AG09309 (cell line): ENCODE results near the gene FN3KRP.
A peak's percentile ranks its signal among the peaks of the same experiment; 100 is the strongest.

Experiments
- DNase-seq: peaks from one replicate; pipeline ENCODE4 v3.0.0-alpha.2; 2010; ENCODE audit warnings: low read depth
- H3K4me3 ChIP-seq: 2 replicates; pipeline ENCODE4 v1.5.1; 2011; ENCODE audit warnings: mild to moderate bottlenecking, low read depth, low read length, moderate library complexity; ENCODE audit not compliant: control insufficient read depth
- TF ChIP-seq, protein P1 (sequence below): IDR thresholded peaks from 2 replicates; pipeline ENCODE4 v1.5.1; 2011; ENCODE audit warnings: mild to moderate bottlenecking, low read depth, low read length, inconsistent platforms; ENCODE audit not compliant: insufficient read depth, control insufficient read depth; ENCODE audit errors: missing control alignments

FN3KRP gene

DNA sequence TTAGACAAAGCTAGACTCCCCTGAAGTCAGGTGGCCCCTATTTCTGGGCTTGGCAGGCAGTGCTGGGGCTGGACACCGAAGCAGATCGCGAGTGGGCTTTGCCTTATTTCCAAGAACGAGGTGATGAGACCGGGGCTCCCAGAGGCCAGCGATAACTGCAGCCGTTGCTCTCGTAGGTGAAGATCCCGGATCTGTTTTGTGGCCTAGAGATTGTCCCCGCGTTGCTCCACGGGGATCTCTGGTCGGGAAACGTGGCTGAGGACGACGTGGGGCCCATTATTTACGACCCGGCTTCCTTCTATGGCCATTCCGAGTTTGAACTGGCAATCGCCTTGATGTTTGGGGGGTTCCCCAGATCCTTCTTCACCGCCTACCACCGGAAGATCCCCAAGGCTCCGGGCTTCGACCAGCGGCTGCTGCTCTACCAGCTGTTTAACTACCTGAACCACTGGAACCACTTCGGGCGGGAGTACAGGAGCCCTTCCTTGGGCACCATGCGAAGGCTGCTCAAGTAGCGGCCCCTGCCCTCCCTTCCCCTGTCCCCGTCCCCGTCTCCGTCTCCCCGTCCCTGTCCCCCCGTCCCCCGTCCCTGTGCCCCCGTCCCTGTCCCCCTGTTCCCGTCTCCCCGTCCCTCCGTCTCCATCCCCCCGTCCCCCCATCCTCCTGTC, 33.9 kb downstream of the FN3KRP start:
- DNase-seq, result no peak
- no peak overlapping the region for H3K4me3 ChIP-seq
- TF ChIP-seq, protein P1, sequence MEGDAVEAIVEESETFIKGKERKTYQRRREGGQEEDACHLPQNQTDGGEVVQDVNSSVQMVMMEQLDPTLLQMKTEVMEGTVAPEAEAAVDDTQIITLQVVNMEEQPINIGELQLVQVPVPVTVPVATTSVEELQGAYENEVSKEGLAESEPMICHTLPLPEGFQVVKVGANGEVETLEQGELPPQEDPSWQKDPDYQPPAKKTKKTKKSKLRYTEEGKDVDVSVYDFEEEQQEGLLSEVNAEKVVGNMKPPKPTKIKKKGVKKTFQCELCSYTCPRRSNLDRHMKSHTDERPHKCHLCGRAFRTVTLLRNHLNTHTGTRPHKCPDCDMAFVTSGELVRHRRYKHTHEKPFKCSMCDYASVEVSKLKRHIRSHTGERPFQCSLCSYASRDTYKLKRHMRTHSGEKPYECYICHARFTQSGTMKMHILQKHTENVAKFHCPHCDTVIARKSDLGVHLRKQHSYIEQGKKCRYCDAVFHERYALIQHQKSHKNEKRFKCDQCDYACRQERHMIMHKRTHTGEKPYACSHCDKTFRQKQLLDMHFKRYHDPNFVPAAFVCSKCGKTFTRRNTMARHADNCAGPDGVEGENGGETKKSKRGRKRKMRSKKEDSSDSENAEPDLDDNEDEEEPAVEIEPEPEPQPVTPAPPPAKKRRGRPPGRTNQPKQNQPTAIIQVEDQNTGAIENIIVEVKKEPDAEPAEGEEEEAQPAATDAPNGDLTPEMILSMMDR, result no peak

DNA sequence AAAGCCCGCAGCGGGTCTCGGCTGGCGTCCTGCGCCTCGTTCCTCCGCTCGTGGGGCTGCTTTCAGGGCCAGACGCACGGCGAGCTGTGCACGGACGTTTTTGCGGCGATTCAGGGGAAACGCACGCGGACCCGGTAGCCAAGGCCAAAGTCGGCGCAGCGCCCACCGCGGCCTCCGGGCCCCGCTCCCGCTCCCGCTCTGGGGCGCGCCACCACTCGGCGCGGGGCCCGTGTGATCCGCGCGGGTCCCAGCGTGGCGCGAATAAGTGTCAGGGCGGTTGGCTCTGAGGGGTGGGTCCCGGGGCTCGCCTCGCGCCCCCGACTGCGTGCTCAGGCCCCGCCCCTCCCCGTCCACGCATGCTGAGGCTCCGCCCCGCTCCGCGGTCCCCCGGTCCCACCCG, 34.7 kb downstream of the FN3KRP start:
- no peak for DNase-seq
- peak overlapping the region; percentile 33 for H3K4me3 ChIP-seq
- TF ChIP-seq, protein P1, result no peak

DNA sequence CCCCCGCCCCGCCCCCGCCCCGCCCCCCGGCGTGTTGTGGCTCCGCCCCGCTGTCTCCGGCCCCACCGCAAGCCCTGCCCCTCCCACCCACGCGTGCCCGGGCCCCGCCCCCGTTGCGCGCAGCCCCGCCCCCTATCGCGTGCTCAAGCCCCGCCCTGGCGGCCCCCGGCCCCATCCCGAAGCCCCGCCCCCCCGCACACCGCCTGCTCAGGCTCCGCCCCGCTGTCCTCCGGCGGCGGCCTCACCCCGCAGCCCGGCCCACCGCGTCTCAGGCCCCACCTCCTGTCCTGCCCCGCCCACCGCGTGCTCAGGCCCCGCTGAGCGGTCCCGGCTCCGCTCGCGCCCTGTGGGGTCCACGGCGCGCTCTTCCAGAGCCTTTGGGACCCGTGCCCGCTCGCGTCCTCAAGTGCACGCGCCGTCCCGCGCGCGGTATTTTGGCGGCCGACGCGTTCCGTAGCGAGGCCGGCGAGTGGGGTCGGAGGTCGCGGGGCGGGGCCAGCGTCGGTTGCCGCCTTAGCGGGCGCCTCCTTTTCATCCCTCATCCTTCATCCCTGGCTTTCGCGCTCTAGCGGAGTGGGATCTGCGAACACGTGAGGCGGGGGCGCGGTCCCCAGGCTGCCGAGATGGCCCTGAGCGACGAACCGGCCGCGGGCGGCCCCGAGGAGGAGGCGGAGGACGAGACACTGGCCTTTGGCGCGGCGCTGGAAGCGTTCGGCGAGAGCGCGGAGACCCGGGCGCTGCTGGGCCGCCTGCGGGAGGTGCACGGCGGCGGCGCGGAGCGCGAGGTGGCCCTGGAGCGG, 35.3 kb downstream of the FN3KRP start, which contains the start of gene TBCD:
TSS of gene TBCD (plus strand) at position 495 of the 800 bp plus-strand sequence. CDS start at position 624, 129 bp downstream.
- H3K4me3 ChIP-seq, result peak within 1 kb of the TSS; percentile 93
- TF ChIP-seq, protein P1, result no peak
- peak; percentile 37 for DNase-seq

DNA sequence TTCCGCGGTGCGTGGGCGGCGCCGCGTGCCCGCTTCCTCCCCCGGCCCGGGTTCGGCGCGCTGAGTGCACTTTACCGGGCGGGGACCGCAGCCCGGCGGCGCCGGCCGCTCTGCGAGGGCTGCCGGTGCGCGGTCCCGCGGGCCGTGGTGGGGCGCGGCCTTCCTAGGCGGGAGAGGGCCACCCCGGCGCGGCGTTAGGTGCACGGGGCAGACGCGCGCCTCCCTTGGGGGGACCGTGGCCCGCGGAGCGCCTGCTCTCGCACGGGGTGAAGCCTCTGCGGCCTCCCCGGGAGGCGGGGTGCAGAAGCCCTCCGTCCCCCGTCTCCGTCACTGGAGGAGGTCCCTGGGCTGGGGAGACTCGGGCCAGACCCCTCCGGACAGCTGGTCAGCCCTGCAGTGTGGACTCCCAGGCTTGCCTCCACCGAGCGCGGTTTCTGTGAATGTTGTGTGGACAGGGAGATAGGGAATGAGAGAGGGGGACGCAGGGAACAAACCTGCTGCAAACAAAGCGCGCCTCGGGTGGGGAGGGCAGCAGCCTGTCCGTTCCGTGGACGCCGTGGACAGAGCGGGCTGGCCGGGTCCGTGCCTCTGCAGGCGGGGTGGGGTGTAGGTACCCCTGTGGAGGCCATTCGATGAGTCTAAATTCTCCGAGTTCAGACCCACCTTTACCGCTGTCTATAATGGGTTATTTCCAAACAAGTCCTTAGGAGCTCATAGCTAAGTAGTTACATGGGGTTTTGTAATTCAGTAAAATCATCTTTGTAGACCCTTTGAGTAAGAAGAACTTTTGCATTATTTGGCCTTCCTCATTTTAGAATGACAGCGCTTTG, 36.1 kb downstream of the FN3KRP start:
- DNase-seq, result no peak
- H3K4me3 ChIP-seq, result peak overlapping the region; percentile 93
- TF ChIP-seq, protein P1, result no peak

DNA sequence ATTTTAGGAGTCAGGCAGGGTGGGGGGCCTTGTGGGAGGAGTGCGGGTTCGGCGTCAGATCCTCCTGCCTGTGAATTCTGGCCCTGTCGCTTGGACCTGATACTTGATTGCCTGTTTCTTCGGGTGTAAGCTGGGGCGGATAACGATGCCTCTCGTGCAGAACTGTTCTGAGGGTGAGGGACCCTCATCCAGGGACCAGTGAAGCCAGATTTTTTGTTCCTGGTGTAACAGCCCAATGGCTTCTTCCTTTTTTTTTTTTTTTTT, 36.6 kb downstream of the FN3KRP start:
- TF ChIP-seq, protein P1, result no peak
- no peak for DNase-seq
- H3K4me3 ChIP-seq, result peak overlapping the region; percentile 93

DNA sequence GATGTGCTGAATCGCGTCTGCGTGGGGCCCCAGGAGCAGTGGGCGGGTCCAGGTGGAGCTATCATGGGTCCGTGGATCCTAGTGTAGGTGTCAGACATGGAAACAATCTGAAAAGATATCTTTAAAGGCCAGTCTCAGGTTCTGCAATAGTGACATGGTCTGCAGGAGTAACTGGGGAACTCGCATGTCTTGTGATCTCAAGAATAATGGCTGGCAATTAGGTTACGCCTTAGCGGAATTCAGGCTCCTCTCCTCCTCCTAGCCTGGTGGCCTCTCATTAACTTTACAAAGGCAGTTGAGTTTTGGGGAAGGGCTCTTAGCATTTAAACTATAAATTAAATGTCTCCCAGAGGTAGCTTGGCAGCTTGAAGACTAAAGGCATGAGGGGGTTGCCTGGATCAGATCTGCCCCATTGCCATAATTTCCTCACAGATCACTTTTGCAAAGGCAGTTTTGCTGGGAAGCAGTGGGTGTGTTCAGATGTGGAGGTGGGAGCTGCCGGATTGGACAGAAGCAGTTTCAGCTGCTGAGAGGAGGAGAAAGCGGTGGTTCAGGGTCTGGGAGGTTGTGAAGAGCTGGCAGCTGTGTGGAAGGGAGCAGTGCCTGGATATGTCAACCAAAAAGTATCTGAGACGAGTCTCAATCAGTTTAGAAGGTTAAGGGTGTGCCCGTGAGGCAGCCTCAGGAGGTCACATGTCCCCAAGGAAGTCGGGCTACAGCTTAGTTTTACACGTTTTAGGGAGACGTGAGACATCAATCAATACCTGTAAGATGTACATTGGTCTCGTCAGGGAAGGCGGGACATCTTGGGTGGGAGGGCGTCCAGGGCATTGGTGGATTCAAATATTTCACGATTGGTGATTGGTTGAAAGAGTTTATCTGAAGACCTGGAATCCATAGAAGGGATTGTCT, 38.0 kb downstream of the FN3KRP start:
- DNase-seq, result no peak
- TF ChIP-seq, protein P1, result no peak
- H3K4me3 ChIP-seq, result no peak overlapping the region
